ENCODE results near the gene SAE1. TPM values are rescaled to one million over a fixed set of nuclear protein-coding genes. Genes with fewer than 3 reads are reported as not detected.

The SAE1 gene
- total RNA-seq, 1 donor from 2014 or later = 305 TPM

DNA sequence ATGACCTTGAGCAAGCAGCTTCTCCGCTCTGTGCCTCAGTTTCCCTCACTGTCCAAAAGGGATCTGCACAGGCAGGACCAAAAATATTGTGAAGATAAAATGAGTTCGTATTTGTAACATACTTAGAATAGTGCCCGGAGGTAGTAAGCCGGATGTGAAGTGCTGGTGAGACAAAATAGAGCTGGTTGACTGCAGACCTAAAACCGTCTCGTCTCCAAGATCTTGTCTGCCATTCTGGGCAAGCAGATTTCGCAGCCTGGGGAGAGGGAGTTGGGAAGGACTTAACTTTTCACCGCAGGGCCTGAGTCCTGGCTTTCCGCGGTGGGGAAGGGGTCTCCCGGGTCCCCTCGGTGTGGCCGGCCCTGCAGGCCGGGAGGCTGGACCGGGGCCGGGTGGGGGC is 108.5 kb downstream of the SAE1 start:
- H3K4me1 Mint-ChIP-seq = peaks cover 20% of the 10 kb centered on the region
- H3K4me1 ChIP-seq = peaks cover 12% of the 10 kb centered on the region
- TF ChIP-seq EZH2 (IDR thresholded peaks at IDR 0.05) = no peak
- no peak for TF ChIP-seq EZH2phosphoT487 (IDR thresholded peaks at IDR 0.05)
- TF ChIP-seq, protein P1, sequence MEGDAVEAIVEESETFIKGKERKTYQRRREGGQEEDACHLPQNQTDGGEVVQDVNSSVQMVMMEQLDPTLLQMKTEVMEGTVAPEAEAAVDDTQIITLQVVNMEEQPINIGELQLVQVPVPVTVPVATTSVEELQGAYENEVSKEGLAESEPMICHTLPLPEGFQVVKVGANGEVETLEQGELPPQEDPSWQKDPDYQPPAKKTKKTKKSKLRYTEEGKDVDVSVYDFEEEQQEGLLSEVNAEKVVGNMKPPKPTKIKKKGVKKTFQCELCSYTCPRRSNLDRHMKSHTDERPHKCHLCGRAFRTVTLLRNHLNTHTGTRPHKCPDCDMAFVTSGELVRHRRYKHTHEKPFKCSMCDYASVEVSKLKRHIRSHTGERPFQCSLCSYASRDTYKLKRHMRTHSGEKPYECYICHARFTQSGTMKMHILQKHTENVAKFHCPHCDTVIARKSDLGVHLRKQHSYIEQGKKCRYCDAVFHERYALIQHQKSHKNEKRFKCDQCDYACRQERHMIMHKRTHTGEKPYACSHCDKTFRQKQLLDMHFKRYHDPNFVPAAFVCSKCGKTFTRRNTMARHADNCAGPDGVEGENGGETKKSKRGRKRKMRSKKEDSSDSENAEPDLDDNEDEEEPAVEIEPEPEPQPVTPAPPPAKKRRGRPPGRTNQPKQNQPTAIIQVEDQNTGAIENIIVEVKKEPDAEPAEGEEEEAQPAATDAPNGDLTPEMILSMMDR (IDR thresholded peaks at IDR 0.05) = no peak
- peak overlapping the region; percentile 75 for H2AFZ ChIP-seq (replicated peaks)
- H3F3A ChIP-seq (ENCODE audit: low read depth) = peaks cover 45% of the 10 kb centered on the region
- H3K79me2 ChIP-seq (ENCODE audit: low read depth) = no peaks in the 10 kb centered on the region
- no peaks in the 10 kb centered on the region for H4K20me1 ChIP-seq (ENCODE audit: low read depth)
- H3K27ac ChIP-seq = no peak overlapping the region
- peaks cover 44% of the 10 kb centered on the region for H3K27me3 ChIP-seq
- H3K4me3 Mint-ChIP-seq = peak overlapping the region; percentile 83
- peak overlapping the region; percentile 97 for H3K4me2 ChIP-seq
- H3K9me3 Mint-ChIP-seq = no peaks in the 10 kb centered on the region
- no peak overlapping the region for H3K27ac Mint-ChIP-seq
- H3K36me3 Mint-ChIP-seq = no peaks in the 10 kb centered on the region
- H3K27me3 Mint-ChIP-seq (ENCODE audit: insufficient read depth, low read depth) = peaks cover 33% of the 10 kb centered on the region
- DNase-seq (ENCODE audit: low spot score) = no peak
- H3K9ac ChIP-seq = no peak overlapping the region
- H3K36me3 ChIP-seq = no peaks in the 10 kb centered on the region
- no peaks in the 10 kb centered on the region for H3K9me3 ChIP-seq (ENCODE audit: low read depth)
- H3K4me3 ChIP-seq = peak overlapping the region; percentile 55

DNA sequence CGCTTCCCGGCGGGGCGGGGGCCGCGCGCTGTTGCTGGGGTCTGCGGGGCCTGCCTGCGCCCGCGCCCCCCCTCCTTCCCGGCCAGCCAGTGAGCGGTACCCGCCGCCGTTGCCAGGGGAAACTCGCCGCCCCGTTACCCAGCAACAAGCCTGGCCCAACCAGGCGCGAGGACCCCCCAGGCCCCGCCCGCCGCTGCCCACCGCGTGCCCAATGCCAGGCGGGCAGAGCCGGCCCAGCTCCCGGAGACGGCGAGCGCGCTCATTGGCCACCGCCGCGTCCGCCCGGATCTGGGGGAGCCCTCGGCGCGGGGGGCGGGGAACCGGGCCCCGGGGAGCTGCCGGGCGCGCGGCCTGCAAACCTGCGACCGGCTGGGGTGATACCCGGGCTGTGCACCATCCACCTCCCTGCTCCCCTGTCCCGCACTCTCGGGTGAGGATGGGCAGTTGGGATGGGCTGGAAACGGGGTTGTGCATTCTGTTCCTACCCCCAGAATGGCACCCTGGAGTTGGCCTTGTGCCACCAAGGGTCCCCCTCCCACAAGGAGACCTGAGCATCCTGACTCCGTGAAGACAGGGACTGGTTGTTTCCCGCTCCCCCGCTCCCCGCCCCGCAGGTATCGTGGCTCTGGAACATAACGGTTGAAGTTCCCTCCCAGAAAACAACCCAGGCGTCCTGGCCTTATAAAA is 109.1 kb downstream of the SAE1 start:
- Mint-ChIP-seq H3K36me3 (no peaks in the 10 kb centered on the region), H3K9me3 (no peaks in the 10 kb centered on the region), H3K4me3 (peak overlapping the region; percentile 69), H3K4me1 (peaks cover 20% of the 10 kb centered on the region), H3K27me3 (ENCODE audit: insufficient read depth, low read depth) (peaks cover 30% of the 10 kb centered on the region), H3K27ac (no peak overlapping the region)
- Histone ChIP-seq H3K4me3 (peak overlapping the region; percentile 55), H3K36me3 (no peaks in the 10 kb centered on the region), H2AFZ (replicated peaks) (peak overlapping the region; percentile 75), H3K9ac (no peak overlapping the region), H3K9me3 (ENCODE audit: low read depth) (no peaks in the 10 kb centered on the region), H3K4me1 (peaks cover 12% of the 10 kb centered on the region), H3F3A (ENCODE audit: low read depth) (peaks cover 50% of the 10 kb centered on the region), H3K4me2 (peak overlapping the region; percentile 97), H4K20me1 (ENCODE audit: low read depth) (no peaks in the 10 kb centered on the region), H3K27ac (no peak overlapping the region), H3K79me2 (ENCODE audit: low read depth) (no peaks in the 10 kb centered on the region), H3K27me3 (peaks cover 44% of the 10 kb centered on the region)
- TF ChIP-seq EZH2 (IDR thresholded peaks at IDR 0.05) = peak; percentile 29
- TF ChIP-seq EZH2phosphoT487 (IDR thresholded peaks at IDR 0.05) = no peak
- DNase-seq (ENCODE audit: low spot score) = peak; percentile 89

DNA sequence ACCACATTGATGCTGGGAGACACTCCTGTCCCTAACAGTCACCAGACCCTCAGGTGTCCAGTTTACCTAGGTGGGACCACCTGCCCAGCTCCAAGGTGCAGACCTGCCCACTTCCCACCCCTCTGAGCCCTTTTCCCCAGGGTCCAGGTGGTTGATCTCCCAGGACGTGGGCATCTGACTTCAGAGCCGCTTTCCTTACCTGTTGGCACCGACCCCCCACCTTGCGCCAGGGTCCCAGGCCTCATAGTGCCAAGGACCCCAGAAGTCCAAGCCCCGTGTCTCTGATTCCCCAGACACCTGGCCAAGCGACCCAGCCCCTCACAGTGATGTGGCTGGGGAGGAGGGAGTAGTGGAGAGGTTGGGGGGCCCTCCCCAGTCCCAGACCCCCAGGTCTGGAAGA is 109.9 kb downstream of the SAE1 start:
- Mint-ChIP-seq H3K27me3 (ENCODE audit: insufficient read depth, low read depth) (peaks cover 30% of the 10 kb centered on the region), H3K9me3 (no peaks in the 10 kb centered on the region), H3K4me3 (peak overlapping the region; percentile 69), H3K36me3 (no peaks in the 10 kb centered on the region), H3K4me1 (peaks cover 20% of the 10 kb centered on the region), H3K27ac (no peak overlapping the region)
- Histone ChIP-seq H3K4me3 (no peak overlapping the region), H3K79me2 (ENCODE audit: low read depth) (no peaks in the 10 kb centered on the region), H3K27me3 (peaks cover 44% of the 10 kb centered on the region), H3F3A (ENCODE audit: low read depth) (peaks cover 55% of the 10 kb centered on the region), H3K27ac (no peak overlapping the region), H4K20me1 (ENCODE audit: low read depth) (no peaks in the 10 kb centered on the region), H3K9ac (no peak overlapping the region), H3K9me3 (ENCODE audit: low read depth) (no peaks in the 10 kb centered on the region), H3K4me1 (peaks cover 12% of the 10 kb centered on the region), H2AFZ (replicated peaks) (no peak overlapping the region), H3K4me2 (peak overlapping the region; percentile 43), H3K36me3 (no peaks in the 10 kb centered on the region)
- TF ChIP-seq, protein P1 (IDR thresholded peaks at IDR 0.05) = no peak
- TF ChIP-seq EZH2 (IDR thresholded peaks at IDR 0.05) (peak; percentile 45), EZH2phosphoT487 (IDR thresholded peaks at IDR 0.05) (no peak)
- no peak for DNase-seq (ENCODE audit: low spot score)
